ENCODE results near the gene PPARA.

The PPARA gene

GRCh38 chr22:46173152-46173551, 22.8 kb downstream of the PPARA start:
- Histone ChIP-seq H3K79me2 (ENCODE audit: insufficient read depth, low read length) (no peaks in the 10 kb centered on the region), H3K27ac (ENCODE audit: low read depth, low read length, poor library complexity, severe bottlenecking) (no peak overlapping the region), H3K4me2 (ENCODE audit: low read length) (no peak overlapping the region), H3K36me3 (ENCODE audit: insufficient read depth, low read length) (0 out of 2 replicates have a peak, but pooled peaks cover under 1% of the 10 kb centered on the region), H4K20me1 (ENCODE audit: insufficient read depth, low read length) (no peaks in the 10 kb centered on the region), H3K9me3 (ENCODE audit: low read length) (no peaks in the 10 kb centered on the region), H2AFZ (ENCODE audit: low read length) (no peak overlapping the region), H3K9me2 (ENCODE audit: low read depth, low read length) (no peaks in the 10 kb centered on the region), H3K27me3 (ENCODE audit: insufficient read depth, low read length) (no peaks in the 10 kb centered on the region), H3K4me3 (ENCODE audit: low read depth, low read length, poor library complexity, severe bottlenecking) (no peak overlapping the region), H3K9ac (ENCODE audit: low read length) (no peak overlapping the region), H3K4me1 (ENCODE audit: insufficient read depth, low read length, severe bottlenecking) (no peaks in the 10 kb centered on the region), H3F3A (ENCODE audit: insufficient read depth, low read length) (no peaks in the 10 kb centered on the region)
- TF ChIP-seq EZH2 (IDR thresholded peaks at IDR 0.05; ENCODE audit: borderline replicate concordance, low read length): no peak
- no peak for TF ChIP-seq CTCF (IDR thresholded peaks at IDR 0.05; ENCODE audit: low read length)

- no peaks in the 10 kb centered on the region for H3F3A ChIP-seq (ENCODE audit: insufficient read depth, low read length)
- no peaks in the 10 kb centered on the region for H4K20me1 ChIP-seq (ENCODE audit: insufficient read depth, low read length)
- no peaks in the 10 kb centered on the region for H3K9me2 ChIP-seq (ENCODE audit: low read depth, low read length)
- H3K9ac ChIP-seq (ENCODE audit: low read length): no peak overlapping the region
- H3K27me3 ChIP-seq (ENCODE audit: insufficient read depth, low read length): no peaks in the 10 kb centered on the region
- no peaks in the 10 kb centered on the region for H3K4me1 ChIP-seq (ENCODE audit: insufficient read depth, low read length, severe bottlenecking)
- TF ChIP-seq CTCF (IDR thresholded peaks at IDR 0.05; ENCODE audit: low read length) (no peak), EZH2 (IDR thresholded peaks at IDR 0.05; ENCODE audit: borderline replicate concordance, low read length) (no peak)
- no peaks in the 10 kb centered on the region for H3K79me2 ChIP-seq (ENCODE audit: insufficient read depth, low read length)
- H3K27ac ChIP-seq (ENCODE audit: low read depth, low read length, poor library complexity, severe bottlenecking): no peak overlapping the region
- H3K4me2 ChIP-seq (ENCODE audit: low read length): no peak overlapping the region
- peaks cover 14% of the 10 kb centered on the region for H3K36me3 ChIP-seq (ENCODE audit: insufficient read depth, low read length)
- no peak overlapping the region for H2AFZ ChIP-seq (ENCODE audit: low read length)
- H3K9me3 ChIP-seq (ENCODE audit: low read length): peaks cover 13% of the 10 kb centered on the region
- no peak overlapping the region for H3K4me3 ChIP-seq (ENCODE audit: low read depth, low read length, poor library complexity, severe bottlenecking)
These were observed 25.3 kb downstream of the PPARA start for GRCh38 chr22:46175631-46176030.

- H3K36me3 ChIP-seq (ENCODE audit: insufficient read depth, low read length): peaks cover 19% of the 10 kb centered on the region
- no peak overlapping the region for H3K4me2 ChIP-seq (ENCODE audit: low read length)
- H3K4me1 ChIP-seq (ENCODE audit: insufficient read depth, low read length, severe bottlenecking): no peaks in the 10 kb centered on the region
- no peaks in the 10 kb centered on the region for H3K79me2 ChIP-seq (ENCODE audit: insufficient read depth, low read length)
- TF ChIP-seq CTCF (IDR thresholded peaks at IDR 0.05; ENCODE audit: low read length) (no peak), EZH2 (IDR thresholded peaks at IDR 0.05; ENCODE audit: borderline replicate concordance, low read length) (no peak)
- no peak overlapping the region for H3K27ac ChIP-seq (ENCODE audit: low read depth, low read length, poor library complexity, severe bottlenecking)
- H2AFZ ChIP-seq (ENCODE audit: low read length): no peak overlapping the region
- no peaks in the 10 kb centered on the region for H3F3A ChIP-seq (ENCODE audit: insufficient read depth, low read length)
- H3K9me3 ChIP-seq (ENCODE audit: low read length): peaks cover 21% of the 10 kb centered on the region
- H4K20me1 ChIP-seq (ENCODE audit: insufficient read depth, low read length): no peaks in the 10 kb centered on the region
- no peak overlapping the region for H3K9ac ChIP-seq (ENCODE audit: low read length)
- H3K9me2 ChIP-seq (ENCODE audit: low read depth, low read length): no peaks in the 10 kb centered on the region
- no peak overlapping the region for H3K4me3 ChIP-seq (ENCODE audit: low read depth, low read length, poor library complexity, severe bottlenecking)
- no peaks in the 10 kb centered on the region for H3K27me3 ChIP-seq (ENCODE audit: insufficient read depth, low read length)
These were observed 26.2 kb downstream of the PPARA start for GRCh38 chr22:46176508-46177003.

All from OCI-LY1 (cell line).